ENCODE results near the gene ABR. TPM values are rescaled to one million over a fixed set of nuclear protein-coding genes. Genes with fewer than 3 reads are reported as not detected.
A peak's percentile ranks its signal among the peaks of the same experiment; 100 is the strongest.

ABR gene
- total and polyA plus RNA-seq, 2 donors from 2014 or later = 18.7 to 116 TPM

DNA sequence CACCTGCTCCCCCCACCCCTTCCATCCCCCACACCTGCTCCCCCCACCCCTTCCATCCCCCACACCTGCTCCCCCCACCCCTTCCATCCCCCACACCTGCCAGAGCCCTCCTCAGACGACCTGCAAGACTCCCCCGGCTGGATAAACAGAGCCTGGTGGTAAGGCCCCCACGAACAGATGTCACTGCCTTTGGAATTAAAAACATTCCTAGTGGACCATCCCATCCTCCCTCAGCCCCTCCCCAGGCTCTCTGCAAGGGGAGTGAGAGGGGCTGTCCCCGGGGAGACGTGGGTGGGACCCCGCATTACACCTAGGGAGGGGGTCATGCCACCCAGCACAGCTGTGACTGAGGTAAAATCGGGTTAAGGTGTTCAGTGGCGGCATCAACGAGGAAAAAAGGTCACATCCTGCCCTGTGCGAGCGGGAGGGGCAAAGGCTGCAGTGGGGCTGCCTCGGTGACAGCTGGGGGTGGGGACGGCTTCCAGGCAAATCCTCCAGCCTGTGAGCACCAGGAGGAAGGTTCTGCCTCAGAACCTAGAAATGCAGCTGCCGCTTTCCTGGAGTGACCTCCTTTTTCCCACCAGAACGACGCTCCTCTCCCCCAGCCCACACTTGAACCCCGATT lies 144.1 kb downstream of the ABR start:
- intact Hi-C loops (cut with DNase I) = no loop called here
- DNase-seq = peak in 4 of 5 donors; percentile 40 to 69 (median 59)

DNA sequence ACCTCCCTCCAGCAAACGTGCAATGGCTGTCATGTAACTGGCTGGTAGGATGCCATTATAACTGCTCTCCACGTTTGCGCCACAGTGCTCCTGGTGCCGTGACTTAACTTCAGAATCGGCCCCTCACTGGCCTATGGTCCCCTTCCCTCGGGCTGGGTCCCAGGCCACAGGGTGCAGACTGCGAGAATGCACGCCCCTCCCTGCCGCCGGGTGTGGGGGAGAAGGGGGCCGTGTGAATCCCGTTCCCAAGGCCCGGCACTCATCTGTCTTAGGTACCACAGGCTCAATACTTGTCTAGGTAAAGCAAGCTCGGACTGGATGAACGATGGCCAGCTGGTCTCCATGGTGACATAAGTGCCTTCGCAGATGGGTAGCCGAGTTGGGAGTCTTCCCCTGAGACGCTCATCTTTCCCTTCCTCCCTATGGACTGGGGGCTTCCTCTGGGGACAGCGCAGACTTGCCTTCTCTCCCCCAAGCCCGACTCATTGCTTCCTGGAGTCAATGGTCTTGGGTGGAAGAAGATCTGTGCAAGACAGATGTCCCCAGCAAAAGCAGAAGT lies 145.1 kb downstream of the ABR start:
- DNase-seq (peak in 1 of 5 donors; percentile 34), FAIRE-seq (no peak)
- no peak overlapping the region for H3K9ac ChIP-seq (ENCODE audit: low read length in 3 of 3)
- no peaks in the 10 kb centered on the region for H3K27me3 ChIP-seq (ENCODE audit: control insufficient read depth, insufficient read depth, low read length)
- H3K9me3 ChIP-seq (ENCODE audit: control insufficient read depth in 2 of 3, insufficient read depth in 1 of 3, low read length in 3 of 3) = no peaks in the 10 kb centered on the region
- no peaks in the 10 kb centered on the region for H3K36me3 ChIP-seq (ENCODE audit: control insufficient read depth in 2 of 3, insufficient read depth in 3 of 3, low read length in 3 of 3)
- TF ChIP-seq, protein P1, sequence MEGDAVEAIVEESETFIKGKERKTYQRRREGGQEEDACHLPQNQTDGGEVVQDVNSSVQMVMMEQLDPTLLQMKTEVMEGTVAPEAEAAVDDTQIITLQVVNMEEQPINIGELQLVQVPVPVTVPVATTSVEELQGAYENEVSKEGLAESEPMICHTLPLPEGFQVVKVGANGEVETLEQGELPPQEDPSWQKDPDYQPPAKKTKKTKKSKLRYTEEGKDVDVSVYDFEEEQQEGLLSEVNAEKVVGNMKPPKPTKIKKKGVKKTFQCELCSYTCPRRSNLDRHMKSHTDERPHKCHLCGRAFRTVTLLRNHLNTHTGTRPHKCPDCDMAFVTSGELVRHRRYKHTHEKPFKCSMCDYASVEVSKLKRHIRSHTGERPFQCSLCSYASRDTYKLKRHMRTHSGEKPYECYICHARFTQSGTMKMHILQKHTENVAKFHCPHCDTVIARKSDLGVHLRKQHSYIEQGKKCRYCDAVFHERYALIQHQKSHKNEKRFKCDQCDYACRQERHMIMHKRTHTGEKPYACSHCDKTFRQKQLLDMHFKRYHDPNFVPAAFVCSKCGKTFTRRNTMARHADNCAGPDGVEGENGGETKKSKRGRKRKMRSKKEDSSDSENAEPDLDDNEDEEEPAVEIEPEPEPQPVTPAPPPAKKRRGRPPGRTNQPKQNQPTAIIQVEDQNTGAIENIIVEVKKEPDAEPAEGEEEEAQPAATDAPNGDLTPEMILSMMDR (IDR thresholded peaks at IDR 0.05; ENCODE audit: borderline replicate concordance, extremely low read depth, insufficient read depth) = no peak
- no peak overlapping the region for H3K27ac ChIP-seq (ENCODE audit: low read depth in 2 of 2, low read length in 2 of 2)
- no peak overlapping the region for H3K4me3 ChIP-seq (ENCODE audit: low read length in 3 of 3)
- H3K4me1 ChIP-seq (ENCODE audit: control insufficient read depth in 2 of 3, insufficient read depth in 2 of 3, low read depth in 1 of 3, low read length in 3 of 3) = peaks cover 0 to 14% (median 0%) of the 10 kb centered on the region in 3 donors
- intact Hi-C loops (cut with DNase I) = no loop called here

More for the DNA sequence above, 144.1 kb downstream of the ABR start:
- Histone ChIP-seq H3K9ac (ENCODE audit: low read length in 3 of 3) (no peak overlapping the region), H3K4me1 (ENCODE audit: control insufficient read depth in 2 of 3, insufficient read depth in 2 of 3, low read depth in 1 of 3, low read length in 3 of 3) (peaks cover 0 to 10% (median 0%) of the 10 kb centered on the region in 3 donors), H3K4me3 (ENCODE audit: low read length in 3 of 3) (no peak overlapping the region), H3K27me3 (ENCODE audit: control insufficient read depth, insufficient read depth, low read length) (no peaks in the 10 kb centered on the region), H3K27ac (ENCODE audit: low read depth in 2 of 2, low read length in 2 of 2) (no peak overlapping the region), H3K36me3 (ENCODE audit: control insufficient read depth in 2 of 3, insufficient read depth in 3 of 3, low read length in 3 of 3) (no peaks in the 10 kb centered on the region), H3K9me3 (ENCODE audit: control insufficient read depth in 2 of 3, insufficient read depth in 1 of 3, low read length in 3 of 3) (no peaks in the 10 kb centered on the region)
- FAIRE-seq = no peak
- TF ChIP-seq, protein P1 (IDR thresholded peaks at IDR 0.05; ENCODE audit: borderline replicate concordance, extremely low read depth, insufficient read depth) = no peak

DNA sequence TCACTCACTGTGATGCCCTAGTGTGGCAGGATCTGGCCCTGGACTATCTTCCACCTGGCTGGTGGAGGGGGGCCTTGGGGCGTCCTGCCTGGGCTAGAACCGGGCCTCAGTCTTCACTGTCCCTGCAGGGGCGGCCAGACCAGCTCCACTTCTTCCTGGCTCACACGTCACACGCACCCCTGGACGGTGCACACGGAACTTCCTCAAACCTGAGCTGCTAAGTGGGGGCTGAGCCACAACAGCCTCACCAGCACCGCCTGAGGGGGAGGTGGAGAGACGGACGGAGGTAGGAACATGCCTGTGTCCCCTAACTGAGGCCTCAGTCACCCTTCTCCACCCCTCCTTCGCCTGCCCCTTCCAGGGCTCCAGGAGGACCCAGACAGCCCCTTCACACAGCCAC lies 146.3 kb downstream of the ABR start:
- no peak overlapping the region for H3K4me3 ChIP-seq (ENCODE audit: low read length in 3 of 3)
- no peak for DNase-seq
- no peak overlapping the region for H3K27ac ChIP-seq (ENCODE audit: low read depth in 2 of 2, low read length in 2 of 2)
- H3K36me3 ChIP-seq (ENCODE audit: control insufficient read depth in 2 of 3, insufficient read depth in 3 of 3, low read length in 3 of 3) = no peaks in the 10 kb centered on the region
- H3K27me3 ChIP-seq (ENCODE audit: control insufficient read depth, insufficient read depth, low read length) = no peaks in the 10 kb centered on the region
- intact Hi-C loops (cut with DNase I) = no loop called here
- H3K9me3 ChIP-seq (ENCODE audit: control insufficient read depth in 2 of 3, insufficient read depth in 1 of 3, low read length in 3 of 3) = no peaks in the 10 kb centered on the region
- peaks cover 0 to 11% (median 0%) of the 10 kb centered on the region in 3 donors for H3K4me1 ChIP-seq (ENCODE audit: control insufficient read depth in 2 of 3, insufficient read depth in 2 of 3, low read depth in 1 of 3, low read length in 3 of 3)
- TF ChIP-seq, protein P1 (IDR thresholded peaks at IDR 0.05; ENCODE audit: borderline replicate concordance, extremely low read depth, insufficient read depth) = no peak
- no peak overlapping the region for H3K9ac ChIP-seq (ENCODE audit: low read length in 3 of 3)
- FAIRE-seq = no peak
